Measurements from ENCODE around the gene JAK2. TPM values are rescaled to one million over a fixed set of nuclear protein-coding genes. Genes with fewer than 3 reads are reported as not detected.

Gene JAK2
- total and polyA plus RNA-seq, 10 of the 15 experiments (the other 5 are each of a cell fraction or from before 2014, with no cell fraction given), result 4.1 to 22.9 (median 13.7) TPM

DNA sequence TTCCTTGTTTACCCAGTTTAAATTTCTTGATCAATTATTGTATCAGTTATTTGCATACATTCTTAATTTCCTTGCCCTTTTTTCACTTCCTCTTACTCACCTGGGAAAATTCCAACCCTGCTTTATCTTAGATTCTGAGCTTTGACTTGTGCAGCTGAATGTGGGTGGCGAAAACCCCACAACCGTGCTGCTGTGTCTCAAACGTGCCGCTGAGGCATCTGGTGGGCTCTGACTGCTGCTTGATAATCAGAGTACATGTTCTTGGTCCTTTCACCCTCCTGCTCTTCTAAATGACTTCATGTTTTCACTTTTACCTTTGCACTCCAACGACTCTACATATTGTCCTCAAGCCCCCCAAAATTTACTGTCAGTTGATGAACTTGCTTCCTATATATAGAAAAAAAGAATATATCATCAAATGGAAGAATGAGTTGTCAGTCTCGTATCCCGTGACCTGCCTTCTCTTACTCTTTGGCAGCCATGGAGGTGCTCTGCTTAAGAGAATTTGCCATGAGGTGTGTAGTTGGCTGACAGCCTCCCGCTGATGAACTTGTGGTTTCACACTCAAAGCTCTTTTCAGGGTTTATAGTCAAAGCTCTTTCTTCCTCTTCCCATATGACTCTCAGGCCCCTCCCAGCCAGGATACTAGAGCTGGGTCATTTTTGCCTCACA is 14.0 kb upstream of the JAK2 start:
- RAD21 ChIA-PET (ENCODE audit: unreplicated experiment), result interaction anchor here (0.5 to 2.4 kb wide), 19 partner anchors 9 to 471 kb away, joined by 3 to 43 read pairs (median 3); partner anchors contain the start of genes JAK2, PLGRKT and SPATA6L
- BruUV-seq (replicated peaks), result no TSS peak
- peak overlapping the region; percentile 50; the same call in 1 of the 2 replicates for H3K4me3 ChIP-seq
- H3K36me3 ChIP-seq (ENCODE audit: control insufficient read depth in 2 of 2, insufficient read depth in 2 of 2, low read length in 1 of 2), result no peaks in the 10 kb centered on the region
- in situ Hi-C loops (cut with MboI), result no loop called here
- H3K27me3 ChIP-seq (replicated peaks in 1 of 2; ENCODE audit: control insufficient read depth in 2 of 2, insufficient read depth in 2 of 2, low read length in 1 of 2), result no peaks in the 10 kb centered on the region
- H3K79me2 ChIP-seq (ENCODE audit: control insufficient read depth, insufficient read depth, low read length), result no peaks in the 10 kb centered on the region
- WGBS (ENCODE audit: insufficient coverage, insufficient replicate concordance, low lambda C conversion rate, missing lambda C conversion rate), result 13% methylated on average over 8 of the region's 8 CpGs
- DNase-seq (ENCODE audit: low read depth, low spot score) (peak; percentile 76), ATAC-seq (peak; percentile 95), FAIRE-seq (peak; percentile 82)
- CTCF ChIA-PET, result interaction anchor here (0.8 to 3.0 kb wide), 14 partner anchors 9 to 212 kb away, joined by 3 to 17 read pairs (median 6); partner anchors contain the start of gene JAK2
- H3K4me2 ChIP-seq (ENCODE audit: control insufficient read depth, insufficient read depth), result peak overlapping the region; percentile 75
- peak overlapping the region; percentile 50 for H3K27ac ChIP-seq (ENCODE audit: control insufficient read depth, insufficient read depth)
- POLR2A ChIA-PET, result interaction anchor here (0.7 to 2.5 kb wide), 11 partner anchors 9 to 209 kb away, joined by 3 to 18 read pairs (median 6); partner anchors contain the start of gene JAK2
- peak overlapping the region; percentile 3; the same call in 1 of the 2 replicates for H3K9ac ChIP-seq (ENCODE audit: control insufficient read depth, insufficient read depth, low read length)
- H4K20me1 ChIP-seq (ENCODE audit: control insufficient read depth, insufficient read depth), result no peaks in the 10 kb centered on the region
- SMC1A ChIA-PET (ENCODE audit: uncharacterized antibody, unreplicated experiment), result interaction anchor here (0.6 to 3.5 kb wide), 17 partner anchors 8 to 468 kb away, joined by 3 to 66 read pairs (median 4); partner anchors contain the start of gene JAK2
- intact Hi-C loops (cut with micrococcal nuclease; ENCODE audit: unreplicated experiment), result loop anchor here (1.0 kb wide), 2 partner anchors 13 to 32 kb away; no protein-coding TSS in a partner anchor
- H2AFZ ChIP-seq (ENCODE audit: control insufficient read depth, low read depth, low read length), result peak overlapping the region; percentile 3
- peaks cover 17% of the 10 kb centered on the region for H3K4me1 ChIP-seq (ENCODE audit: control insufficient read depth, insufficient read depth, low read length)
- no peaks in the 10 kb centered on the region for H3K9me3 ChIP-seq (replicated peaks; ENCODE audit: control insufficient read depth, insufficient read depth, low read length)
- TF ChIP-seq ETV6 (conservative IDR thresholded peaks at IDR 0.05 in 1 of 2, IDR thresholded peaks at IDR 0.05 in 1 of 2; ENCODE audit: borderline replicate concordance in 1 of 2, low read depth in 1 of 2) (peak in 1 of 2 experiments; percentile 20; a peak in 1 of 4 replicates), ZNF687 (IDR thresholded peaks at IDR 0.05) (peak; percentile 83; the same call in 1 of the 2 replicates), CREB1 (IDR thresholded peaks at IDR 0.05; ENCODE audit: low read depth) (peak; percentile 26; the same call in 1 of the 2 replicates), NBN (IDR thresholded peaks at IDR 0.05) (peak; percentile 67; the same call in 1 of the 2 replicates), SP1 (IDR thresholded peaks at IDR 0.05; ENCODE audit: low read depth, low read length) (no peak), SREBF2 (IDR thresholded peaks at IDR 0.05; ENCODE audit: low read length) (no peak), ASH2L (IDR thresholded peaks at IDR 0.05; ENCODE audit: borderline replicate concordance, low read depth) (no peak), ELK1 (IDR thresholded peaks at IDR 0.05; ENCODE audit: low read depth, low read length) (no peak), DPF2 (IDR thresholded peaks at IDR 0.05) (peak; percentile 89), YY1 (IDR thresholded peaks at IDR 0.05; ENCODE audit: low read depth, low read length) (peak; percentile 69), IKZF2 (IDR thresholded peaks at IDR 0.05) (peak; percentile 81 to 85), SMAD1 (IDR thresholded peaks at IDR 0.05; ENCODE audit: low read depth, partially characterized antibody) (no peak), HDGF (IDR thresholded peaks at IDR 0.05) (no peak), MEF2A (IDR thresholded peaks at IDR 0.05; ENCODE audit: insufficient read depth, low read depth, low read length) (no peak)
- TF ChIP-seq, protein P1, sequence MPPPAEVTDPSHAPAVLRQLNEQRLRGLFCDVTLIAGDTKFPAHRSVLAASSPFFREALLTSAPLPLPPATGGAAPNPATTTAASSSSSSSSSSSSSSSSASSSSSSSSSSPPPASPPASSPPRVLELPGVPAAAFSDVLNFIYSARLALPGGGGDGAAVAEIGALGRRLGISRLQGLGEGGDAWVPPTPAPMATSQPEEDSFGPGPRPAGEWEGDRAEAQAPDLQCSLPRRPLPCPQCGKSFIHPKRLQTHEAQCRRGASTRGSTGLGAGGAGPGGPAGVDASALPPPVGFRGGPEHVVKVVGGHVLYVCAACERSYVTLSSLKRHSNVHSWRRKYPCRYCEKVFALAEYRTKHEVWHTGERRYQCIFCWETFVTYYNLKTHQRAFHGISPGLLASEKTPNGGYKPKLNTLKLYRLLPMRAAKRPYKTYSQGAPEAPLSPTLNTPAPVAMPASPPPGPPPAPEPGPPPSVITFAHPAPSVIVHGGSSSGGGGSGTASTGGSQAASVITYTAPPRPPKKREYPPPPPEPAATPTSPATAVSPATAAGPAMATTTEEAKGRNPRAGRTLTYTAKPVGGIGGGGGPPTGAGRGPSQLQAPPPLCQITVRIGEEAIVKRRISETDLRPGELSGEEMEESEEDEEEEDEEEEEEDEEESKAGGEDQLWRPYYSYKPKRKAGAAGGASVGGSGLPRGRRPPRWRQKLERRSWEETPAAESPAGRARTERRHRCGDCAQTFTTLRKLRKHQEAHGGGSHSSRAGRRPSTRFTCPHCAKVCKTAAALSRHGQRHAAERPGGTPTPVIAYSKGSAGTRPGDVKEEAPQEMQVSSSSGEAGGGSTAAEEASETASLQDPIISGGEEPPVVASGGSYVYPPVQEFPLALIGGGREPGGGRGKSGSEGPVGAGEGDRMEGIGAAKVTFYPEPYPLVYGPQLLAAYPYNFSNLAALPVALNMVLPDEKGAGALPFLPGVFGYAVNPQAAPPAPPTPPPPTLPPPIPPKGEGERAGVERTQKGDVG (CRISPR knock-in tag; IDR thresholded peaks at IDR 0.05), result no peak
